ENCODE data around the gene SFTPD.

Gene SFTPD

DNA sequence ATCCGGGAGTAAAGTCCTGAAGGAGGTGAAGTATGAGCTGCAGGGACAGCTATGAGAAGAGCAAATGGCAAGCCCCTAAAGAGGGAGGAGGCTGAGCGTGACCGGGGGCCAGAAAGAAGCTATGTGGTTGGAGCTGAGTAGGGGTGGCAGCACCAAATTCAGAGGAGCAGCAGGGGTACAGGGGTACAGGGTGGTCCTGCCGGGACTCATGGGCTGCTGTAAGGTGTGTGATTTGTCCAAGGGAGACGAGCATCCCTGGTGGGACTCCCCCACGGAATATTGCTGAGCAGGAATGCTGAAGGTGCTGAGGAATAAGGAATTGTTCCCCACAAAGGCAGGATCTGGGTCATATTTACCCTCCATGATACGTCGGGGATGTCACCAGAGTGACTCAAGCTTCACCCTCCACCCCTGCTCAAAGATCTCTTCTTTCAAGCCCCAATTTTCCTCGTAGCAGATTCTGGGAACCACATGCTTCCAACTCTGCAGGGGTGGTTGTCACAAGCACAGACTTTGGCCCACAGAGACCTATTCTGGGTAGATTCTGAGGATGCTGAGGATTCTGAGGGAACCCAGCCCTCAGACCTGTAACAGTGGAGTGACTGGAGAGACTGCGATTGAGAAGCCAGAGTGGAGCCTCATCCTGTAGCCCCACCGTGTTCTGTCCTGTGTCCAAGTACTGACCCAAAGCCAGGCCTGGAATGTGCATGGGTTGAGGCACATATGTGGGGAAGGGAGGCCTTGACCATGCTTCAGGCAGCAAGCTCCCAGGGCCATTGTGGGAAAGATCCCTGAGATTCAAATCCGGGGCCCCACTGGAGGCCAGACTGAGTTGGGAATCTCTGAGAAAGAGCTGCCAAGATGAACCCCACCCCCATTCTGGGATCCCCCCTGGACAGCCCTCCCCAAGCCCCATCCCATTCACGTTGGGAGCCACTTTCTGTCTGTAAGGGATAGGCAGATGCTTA, 4.2 kb downstream of the SFTPD start:
- no peak for DNase-seq

DNA sequence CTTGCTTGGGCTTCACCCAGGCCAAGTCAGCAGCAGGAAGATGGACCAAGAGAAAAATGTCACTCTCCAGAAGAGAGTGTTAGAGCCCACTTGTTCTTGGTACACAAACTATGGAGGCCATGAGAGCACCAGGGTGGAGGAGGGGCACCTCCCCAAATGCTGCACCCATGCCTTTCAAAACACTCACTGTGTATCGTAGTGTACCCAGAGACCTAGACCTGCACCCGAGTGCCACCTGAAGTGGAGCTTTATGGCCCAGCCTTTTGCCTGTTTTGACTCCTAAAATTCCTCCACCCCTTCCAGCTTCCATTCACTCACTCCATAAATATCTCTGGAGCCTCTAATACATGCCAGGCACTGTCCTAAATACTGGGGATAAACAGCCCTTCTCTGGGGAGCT, 5.0 kb downstream of the SFTPD start:
- no peak for DNase-seq

DNA sequence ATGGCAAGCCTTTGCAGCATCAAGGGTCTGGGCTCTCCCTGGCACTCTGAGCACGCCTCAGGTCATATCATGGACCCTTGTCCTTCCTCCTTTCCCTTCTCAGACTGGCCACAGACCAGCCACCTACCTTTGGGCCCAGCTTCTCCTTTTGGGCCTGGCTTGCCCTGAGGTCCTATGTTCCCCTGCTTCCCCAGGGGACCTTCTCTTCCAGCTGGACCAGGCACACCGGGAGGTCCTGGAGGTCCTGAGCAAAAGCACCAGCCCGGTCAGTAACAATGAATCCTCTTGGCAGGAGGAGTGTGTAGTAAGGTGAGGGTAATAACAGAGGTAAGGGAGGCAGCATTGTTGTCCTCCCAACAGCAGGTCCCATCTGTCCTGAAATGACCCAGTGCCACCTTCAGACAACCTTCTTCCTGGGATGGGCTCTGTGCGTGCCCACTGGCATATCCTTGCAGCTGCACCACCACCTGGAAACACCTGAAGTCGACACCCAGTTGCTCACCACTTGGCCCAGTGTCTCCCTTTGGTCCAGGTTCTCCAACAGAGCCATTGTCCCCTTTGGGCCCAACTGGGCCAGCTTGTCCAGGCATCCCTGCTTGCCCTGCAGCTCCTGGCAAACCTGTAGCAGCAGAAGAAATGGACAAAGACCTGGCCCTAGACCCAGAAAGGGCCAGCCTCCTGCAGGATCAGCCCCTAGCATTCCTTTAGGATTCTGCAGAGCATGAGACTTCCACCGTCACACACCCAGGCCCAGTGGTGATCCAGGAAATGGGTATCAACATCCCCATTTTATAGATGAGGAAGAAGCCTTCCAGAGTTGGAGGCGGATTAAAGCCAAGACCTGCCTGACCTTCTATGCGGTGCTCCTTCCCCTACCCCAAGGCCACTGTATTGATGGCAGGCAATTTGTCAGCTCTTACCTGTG, 6.4 kb downstream of the SFTPD start:
- DNase-seq, result no peak

DNA sequence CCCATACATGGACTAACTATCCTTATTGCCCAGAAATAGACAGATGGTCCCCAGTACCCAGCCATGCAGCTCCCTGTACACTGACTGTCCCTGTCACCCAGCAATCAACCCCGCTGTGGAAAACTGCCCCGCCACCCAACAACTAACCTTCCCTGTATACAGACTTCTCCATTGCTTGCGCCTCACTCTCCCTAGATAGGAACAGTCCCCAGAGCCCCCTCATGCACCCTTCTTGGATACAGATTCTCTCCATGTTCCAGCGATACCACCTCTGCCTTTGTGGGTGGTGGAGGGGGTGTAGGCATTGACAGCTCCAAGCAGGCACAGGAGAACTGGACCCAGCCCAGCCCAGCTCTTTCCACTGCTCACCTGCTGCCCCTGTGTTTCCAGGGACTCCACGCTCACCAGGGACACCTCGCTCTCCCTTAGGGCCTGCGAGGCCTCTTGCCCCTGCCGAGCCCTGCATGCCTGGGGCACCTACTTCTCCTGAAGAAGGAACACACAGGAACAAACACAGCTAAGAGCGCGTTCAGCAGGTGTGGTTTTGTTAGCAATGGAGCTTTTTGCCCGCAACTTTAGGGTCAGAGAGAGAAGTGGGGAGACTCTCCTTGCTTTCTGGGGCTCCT, 7.2 kb downstream of the SFTPD start:
- DNase-seq, result no peak

DNA sequence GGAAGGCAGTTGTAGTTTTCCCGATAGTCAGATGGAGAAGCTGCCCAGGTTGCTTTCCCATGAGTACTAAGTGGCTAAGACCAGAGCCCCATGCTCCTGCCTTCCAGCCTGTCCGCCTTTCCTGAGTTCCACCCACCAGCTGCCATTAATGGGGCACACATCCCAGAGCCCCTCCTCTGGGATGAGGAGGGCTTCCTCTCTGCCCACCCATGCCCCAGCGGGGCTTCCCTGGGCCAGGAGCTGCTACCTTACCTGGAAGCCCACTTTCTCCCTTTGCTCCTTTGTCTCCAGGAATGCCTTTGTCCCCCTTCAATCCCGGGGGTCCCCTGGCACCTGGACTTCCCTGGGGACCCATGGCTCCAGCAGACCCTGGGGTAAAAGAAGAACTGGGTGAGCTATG, 7.8 kb downstream of the SFTPD start:
- no peak for DNase-seq

GRCh38 chr10:79940431-79940830, 8.5 kb downstream of the SFTPD start:
- DNase-seq, result no peak

DNA sequence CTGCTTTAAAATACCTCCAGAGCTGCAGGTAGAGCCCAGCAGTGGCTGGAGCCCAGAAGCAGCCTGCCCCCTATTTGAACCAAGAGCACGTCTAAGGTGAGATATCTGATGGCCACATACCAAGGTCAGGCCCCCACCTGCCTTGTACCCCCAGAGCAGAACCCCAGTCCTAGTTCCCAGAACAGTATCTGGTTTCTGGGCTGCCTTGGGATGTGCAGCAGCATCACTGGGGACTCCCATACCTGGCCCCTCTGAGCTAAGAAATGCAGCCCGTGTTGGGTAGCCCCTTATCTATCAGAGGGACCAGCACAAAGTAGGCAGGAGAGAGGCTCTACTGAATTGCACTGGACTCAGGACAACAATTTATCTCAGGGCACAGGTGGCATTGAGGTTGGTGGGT, 8.9 kb downstream of the SFTPD start:
- no peak for DNase-seq

DNA sequence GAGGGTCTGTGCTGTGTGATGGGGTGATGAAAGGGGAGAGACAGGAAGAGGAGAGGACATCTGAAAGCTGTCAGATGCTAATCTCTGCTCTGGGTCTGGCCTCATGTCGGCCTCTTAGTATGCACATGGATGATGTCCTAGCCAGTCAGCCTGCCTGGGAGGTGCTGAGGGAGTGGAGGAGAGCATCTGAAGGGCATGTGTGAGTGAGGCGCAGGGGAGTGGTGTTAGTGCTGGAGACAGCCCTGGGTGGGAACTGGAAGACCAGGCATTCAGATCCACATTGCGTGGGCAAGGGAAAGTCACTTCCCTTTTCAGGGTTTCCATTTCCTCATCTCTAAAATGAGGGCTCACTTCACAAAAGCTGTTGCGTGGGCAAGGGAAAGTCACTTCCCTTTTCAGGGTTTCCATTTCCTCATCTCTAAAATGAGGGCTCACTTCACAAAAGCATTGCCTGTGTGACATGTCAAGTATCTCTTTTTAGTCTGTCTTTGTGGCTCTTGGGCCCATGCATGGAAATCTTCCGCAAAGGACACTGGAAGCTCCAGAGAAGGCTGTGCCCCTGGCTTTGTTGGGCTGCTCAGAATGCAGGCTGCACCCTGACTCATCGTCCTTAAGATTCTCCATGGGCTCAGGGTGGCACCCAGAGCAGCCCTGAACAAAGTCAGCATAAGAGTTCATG, 10.0 kb downstream of the SFTPD start:
- DNase-seq, result no peak

DNA sequence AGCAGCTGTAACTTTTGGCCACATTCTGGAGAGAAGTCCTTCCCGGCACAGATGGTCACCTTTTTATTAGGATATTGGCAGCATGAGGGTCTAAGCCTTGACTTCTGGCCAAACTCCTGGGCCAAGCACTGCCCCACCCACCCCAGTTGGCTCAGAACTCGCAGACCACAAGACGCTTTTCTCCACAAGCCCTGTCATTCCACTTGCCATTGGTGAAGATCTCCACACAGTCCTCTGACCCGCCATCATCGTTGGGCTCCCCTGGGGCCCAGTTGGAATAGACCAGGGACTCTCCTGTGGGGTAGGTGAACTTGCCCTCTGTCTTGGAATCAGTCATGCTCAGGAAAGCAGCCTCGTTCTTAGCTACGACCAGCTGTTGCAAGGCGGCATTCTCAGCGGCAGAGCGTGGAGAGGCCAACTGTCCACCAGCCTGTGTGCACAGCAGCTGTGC, 11.2 kb downstream of the SFTPD start:
- no peak for DNase-seq

DNA sequence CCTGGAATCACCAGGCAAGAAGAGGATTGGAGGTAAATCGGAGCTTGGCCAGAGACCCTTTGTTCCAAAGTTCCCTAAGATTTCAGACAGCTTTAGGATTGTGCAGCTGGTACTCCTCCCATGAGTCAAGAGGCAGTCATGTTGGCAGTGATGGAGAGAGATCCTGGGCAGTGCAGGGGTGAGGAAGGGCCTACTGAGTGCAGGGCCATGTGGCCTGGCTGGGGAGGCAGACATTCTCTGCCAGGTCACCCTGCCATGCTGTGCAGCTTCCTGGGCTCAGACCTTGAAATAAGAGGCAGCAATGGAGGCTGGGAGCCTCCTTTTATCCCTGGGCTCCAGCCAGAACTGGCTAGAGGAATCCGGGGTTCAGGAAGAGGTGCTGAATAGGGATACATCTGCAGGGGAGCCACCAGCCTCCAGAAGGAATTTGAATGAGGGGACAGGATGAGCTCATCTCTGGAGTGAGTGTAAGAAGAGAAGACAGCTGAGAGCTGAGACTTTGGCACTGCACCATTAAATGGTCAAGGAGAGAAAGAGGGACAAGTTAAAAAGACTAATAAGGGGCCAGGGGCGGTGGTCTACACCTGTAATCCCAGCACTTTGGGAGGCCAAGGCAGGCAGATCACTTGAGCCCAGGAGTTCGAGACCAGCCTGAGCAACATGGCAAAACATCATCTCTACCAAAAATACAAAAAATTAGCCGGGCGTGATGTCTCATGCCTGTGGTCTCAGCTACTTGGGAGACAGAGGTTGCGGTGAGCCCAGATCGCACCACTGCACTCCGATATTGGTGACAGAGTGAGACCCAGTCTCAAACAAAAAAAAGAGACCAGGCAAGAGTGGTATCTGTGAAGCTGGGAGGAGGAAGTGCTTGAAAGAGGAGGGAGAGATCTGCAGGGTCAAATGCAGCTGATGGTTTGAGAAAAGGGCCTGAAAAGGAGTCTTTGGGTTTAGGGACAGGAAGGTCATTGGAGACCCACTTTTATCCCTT, 12.0 kb downstream of the SFTPD start:
- DNase-seq, result no peak

- DNase-seq, result no peak
These were observed 14.9 kb downstream of the SFTPD start for GRCh38 chr10:79933961-79934360.

DNA sequence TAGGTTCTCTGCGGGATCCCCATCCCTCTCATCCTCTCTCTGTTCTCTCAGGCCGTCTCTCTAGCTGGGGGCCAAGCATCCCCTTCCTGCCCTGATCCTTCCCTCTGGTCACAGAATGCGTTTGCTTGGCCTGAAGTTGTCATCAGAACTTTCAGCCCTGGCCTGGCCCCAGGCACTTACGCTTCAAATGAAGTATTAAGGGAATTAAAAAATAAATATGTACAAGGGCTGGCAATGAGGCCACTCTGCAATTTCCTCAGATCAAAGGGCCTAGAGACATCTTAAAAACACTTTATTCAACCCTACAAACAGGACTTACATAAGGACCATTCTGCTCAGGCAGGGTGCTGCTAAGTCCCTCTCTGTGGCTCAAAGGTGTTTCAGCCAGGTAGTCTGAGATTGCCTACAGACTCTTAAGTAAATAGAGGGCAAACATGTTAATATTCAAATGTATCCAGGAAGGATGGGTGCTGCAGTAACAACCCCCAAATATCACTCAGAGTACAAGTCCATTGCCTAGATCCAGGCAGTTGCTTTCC, 16.0 kb downstream of the SFTPD start:
- no peak for DNase-seq

GRCh38 chr10:79932307-79932706, 16.6 kb downstream of the SFTPD start:
- no peak for DNase-seq

DNA sequence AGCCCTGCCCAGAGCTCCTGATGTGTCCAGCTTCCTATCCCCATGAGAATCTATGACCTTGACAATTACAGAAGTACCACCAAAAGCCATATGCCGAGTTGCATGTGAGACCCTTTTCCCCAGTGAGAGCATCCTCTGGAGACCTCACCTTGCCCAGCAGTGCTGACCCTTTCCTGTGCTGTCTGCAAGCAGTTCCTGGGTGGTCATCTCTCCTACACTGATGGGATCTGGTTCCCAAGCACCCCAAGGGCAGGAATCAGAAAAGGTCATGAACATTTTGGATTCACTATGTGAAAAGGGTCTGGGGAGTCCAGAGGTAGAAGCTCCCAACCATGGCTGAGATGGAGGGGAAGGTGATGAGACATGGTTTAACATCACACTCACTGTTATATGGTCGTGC, 18.2 kb downstream of the SFTPD start:
- no peak for DNase-seq

- DNase-seq, result no peak
These were observed 18.6 kb downstream of the SFTPD start for GRCh38 chr10:79930267-79930666.

GRCh38 chr10:79929409-79929904, 19.4 kb downstream of the SFTPD start:
- peak; percentile 60 for DNase-seq

- DNase-seq, result no peak
These were observed 20.8 kb downstream of the SFTPD start for GRCh38 chr10:79928028-79928583.

DNA sequence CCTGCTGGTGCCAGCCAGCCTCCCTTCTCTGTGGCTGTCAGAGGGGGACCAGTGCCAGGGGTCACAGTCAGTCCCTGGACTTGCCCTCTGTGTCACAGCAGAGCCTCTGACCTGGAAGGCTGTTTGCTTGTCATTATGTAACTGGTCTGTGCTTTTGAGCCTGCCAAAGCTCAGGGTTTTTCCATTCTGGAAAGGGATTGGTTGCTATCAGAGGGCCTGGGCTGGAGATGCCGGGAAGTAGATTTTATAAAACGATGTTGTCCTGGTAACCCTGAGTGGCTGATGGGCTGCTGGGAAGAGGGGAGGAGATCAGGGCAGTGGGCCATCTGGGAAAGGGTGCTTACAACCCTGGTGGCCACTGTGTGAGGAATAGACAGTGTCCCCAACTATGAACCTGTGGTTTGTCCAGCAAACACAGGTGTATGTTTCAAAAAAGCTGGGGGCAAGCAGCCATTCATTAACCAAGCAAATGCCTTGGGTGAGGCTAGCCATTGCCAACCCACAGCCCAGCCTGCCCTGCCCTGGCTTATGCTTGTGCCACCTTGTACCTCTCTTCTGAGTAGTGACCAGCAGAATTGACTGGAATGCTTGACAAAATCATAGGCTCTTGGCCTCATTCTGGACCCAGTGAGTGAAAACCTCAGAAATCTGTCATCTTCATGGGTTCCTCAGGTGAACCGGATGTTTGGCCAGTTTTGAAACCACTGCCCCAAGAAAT, 21.6 kb downstream of the SFTPD start:
- no peak for DNase-seq

DNA sequence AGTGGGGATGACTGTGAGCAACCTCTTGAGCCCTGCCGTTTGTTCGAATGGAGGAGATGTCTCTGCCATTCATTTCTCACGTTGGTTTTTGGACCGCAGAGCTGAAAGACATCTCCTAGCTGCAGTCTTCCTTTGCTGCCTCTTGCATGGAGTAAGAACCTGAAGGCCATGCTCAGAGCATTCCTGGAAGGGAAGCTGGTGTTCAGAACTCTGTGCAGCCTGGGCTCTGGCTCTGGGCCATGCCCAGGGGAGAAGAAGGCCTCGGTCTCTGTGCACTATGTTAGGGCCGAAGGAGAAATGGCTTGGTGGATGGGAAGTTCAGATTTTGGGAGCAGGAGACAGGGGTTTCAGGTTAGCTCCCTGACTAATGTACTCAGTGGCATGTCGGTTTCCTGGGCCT, 22.9 kb downstream of the SFTPD start:
- DNase-seq, result no peak

DNA sequence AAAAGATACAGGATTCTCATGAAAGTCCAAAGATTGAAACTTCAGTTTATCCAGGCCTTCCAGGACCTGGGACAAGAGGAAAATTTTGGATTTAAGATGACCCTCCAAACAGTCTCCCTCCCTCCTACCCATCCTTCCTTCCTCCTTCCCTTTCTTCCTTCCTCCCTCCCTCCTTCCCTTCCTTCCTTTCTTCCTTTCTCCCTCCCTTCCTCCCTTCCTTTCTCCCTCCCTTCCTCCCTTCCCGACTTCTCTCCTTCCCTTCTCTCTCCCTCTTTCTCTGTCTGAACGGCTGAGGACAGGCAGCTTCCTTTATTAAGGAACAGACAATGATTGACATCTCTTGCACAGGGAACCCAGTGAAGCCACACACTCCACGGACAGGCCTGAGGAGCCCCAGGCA, 23.3 kb downstream of the SFTPD start:
- DNase-seq, result no peak
